Measurements from ENCODE around the gene SSX2IP. TPM values are rescaled to one million over a fixed set of nuclear protein-coding genes. Genes with fewer than 3 reads are reported as not detected.

SSX2IP gene
- total RNA-seq, 1 experiment from 2014 or later: 20.8 TPM

DNA sequence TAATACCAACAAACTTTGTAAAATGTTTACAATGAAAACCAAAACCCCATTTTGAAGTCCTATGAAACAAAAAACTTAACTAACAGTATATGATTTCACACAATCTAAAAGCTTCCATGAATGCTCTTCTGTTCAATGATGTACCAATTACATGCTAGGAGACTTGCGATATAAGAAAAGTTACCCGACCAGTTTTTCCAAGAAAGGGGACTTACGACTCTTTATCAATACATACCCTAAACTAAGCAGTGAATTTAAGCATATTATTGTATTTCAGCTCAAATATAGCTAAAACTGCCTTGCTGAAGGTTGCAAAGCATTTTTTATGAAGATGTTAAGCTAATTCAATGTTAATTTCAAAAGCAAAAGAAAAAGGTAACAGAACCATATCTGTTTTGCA lies 15.6 kb downstream of the SSX2IP start:
- no peak overlapping the region for H3K4me3 Mint-ChIP-seq
- no peak for ATAC-seq
- H3K27me3 Mint-ChIP-seq (ENCODE audit: low read depth): no peaks in the 10 kb centered on the region

DNA sequence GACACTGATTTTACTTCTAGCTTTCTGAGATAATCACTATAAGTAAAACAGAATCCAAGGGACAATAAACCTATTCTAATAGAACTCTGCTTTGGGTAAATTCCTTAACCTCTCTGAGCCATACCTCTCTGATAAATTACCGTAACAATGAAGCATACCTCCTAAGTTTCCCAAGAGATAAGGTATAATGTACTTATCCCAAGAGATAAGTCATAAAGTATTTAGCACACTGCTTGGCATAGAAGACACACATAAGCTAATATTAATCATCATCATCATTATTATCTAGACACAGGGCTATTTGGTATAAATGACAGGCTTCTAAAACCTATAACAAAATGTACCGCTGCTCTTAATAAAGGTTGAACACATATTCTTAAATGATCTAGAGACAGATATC lies 16.2 kb downstream of the SSX2IP start:
- H3K9me3 Mint-ChIP-seq: peaks cover 24% of the 10 kb centered on the region
- CTCF ChIA-PET: interaction anchor here (1.6 to 2.8 kb wide), 2 partner anchors 50 to 83 kb away, joined by 4 to 8 read pairs; no protein-coding TSS in a partner anchor
- POLR2A ChIA-PET: no interaction called here
- no peak overlapping the region; the same call in 1 of the 2 replicates for H3K27ac Mint-ChIP-seq
- ATAC-seq (no peak; the same call in 1 of the 2 replicates), DNase-seq (ENCODE audit: low spot score) (no peak)
- H3K27me3 Mint-ChIP-seq (ENCODE audit: low read depth): no peaks in the 10 kb centered on the region
- H3K4me3 Mint-ChIP-seq: no peak overlapping the region
- H3K36me3 Mint-ChIP-seq: peaks cover 26% of the 10 kb centered on the region
- H3K4me1 Mint-ChIP-seq: peaks cover 62% of the 10 kb centered on the region
- TF ChIP-seq CBFB (CRISPR knock-in tag; IDR thresholded peaks at IDR 0.05; ENCODE audit: low read depth) (no peak), ZNF317 (CRISPR knock-in tag; IDR thresholded peaks at IDR 0.05; ENCODE audit: borderline replicate concordance, low read depth) (no peak), SP1 (CRISPR knock-in tag; conservative IDR thresholded peaks at IDR 0.05) (no peak), ZNF219 (CRISPR knock-in tag; IDR thresholded peaks at IDR 0.05; ENCODE audit: borderline replicate concordance) (no peak), ELF4 (CRISPR knock-in tag; IDR thresholded peaks at IDR 0.05; ENCODE audit: low read depth) (no peak)
- TF ChIP-seq, protein P1, sequence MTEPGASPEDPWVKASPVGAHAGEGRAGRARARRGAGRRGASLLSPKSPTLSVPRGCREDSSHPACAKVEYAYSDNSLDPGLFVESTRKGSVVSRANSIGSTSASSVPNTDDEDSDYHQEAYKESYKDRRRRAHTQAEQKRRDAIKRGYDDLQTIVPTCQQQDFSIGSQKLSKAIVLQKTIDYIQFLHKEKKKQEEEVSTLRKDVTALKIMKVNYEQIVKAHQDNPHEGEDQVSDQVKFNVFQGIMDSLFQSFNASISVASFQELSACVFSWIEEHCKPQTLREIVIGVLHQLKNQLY (CRISPR knock-in tag; IDR thresholded peaks at IDR 0.05): no peak
- TF ChIP-seq, protein P2, sequence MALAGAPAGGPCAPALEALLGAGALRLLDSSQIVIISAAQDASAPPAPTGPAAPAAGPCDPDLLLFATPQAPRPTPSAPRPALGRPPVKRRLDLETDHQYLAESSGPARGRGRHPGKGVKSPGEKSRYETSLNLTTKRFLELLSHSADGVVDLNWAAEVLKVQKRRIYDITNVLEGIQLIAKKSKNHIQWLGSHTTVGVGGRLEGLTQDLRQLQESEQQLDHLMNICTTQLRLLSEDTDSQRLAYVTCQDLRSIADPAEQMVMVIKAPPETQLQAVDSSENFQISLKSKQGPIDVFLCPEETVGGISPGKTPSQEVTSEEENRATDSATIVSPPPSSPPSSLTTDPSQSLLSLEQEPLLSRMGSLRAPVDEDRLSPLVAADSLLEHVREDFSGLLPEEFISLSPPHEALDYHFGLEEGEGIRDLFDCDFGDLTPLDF (CRISPR knock-in tag; IDR thresholded peaks at IDR 0.05): no peak
- TF ChIP-seq, protein P3, sequence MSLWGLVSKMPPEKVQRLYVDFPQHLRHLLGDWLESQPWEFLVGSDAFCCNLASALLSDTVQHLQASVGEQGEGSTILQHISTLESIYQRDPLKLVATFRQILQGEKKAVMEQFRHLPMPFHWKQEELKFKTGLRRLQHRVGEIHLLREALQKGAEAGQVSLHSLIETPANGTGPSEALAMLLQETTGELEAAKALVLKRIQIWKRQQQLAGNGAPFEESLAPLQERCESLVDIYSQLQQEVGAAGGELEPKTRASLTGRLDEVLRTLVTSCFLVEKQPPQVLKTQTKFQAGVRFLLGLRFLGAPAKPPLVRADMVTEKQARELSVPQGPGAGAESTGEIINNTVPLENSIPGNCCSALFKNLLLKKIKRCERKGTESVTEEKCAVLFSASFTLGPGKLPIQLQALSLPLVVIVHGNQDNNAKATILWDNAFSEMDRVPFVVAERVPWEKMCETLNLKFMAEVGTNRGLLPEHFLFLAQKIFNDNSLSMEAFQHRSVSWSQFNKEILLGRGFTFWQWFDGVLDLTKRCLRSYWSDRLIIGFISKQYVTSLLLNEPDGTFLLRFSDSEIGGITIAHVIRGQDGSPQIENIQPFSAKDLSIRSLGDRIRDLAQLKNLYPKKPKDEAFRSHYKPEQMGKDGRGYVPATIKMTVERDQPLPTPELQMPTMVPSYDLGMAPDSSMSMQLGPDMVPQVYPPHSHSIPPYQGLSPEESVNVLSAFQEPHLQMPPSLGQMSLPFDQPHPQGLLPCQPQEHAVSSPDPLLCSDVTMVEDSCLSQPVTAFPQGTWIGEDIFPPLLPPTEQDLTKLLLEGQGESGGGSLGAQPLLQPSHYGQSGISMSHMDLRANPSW (CRISPR knock-in tag; conservative IDR thresholded peaks at IDR 0.05; ENCODE audit: low read depth): no peak
- TF ChIP-seq, protein P4, sequence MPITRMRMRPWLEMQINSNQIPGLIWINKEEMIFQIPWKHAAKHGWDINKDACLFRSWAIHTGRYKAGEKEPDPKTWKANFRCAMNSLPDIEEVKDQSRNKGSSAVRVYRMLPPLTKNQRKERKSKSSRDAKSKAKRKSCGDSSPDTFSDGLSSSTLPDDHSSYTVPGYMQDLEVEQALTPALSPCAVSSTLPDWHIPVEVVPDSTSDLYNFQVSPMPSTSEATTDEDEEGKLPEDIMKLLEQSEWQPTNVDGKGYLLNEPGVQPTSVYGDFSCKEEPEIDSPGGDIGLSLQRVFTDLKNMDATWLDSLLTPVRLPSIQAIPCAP (CRISPR knock-in tag; IDR thresholded peaks at IDR 0.05): no peak

More for the DNA sequence above, 15.6 kb downstream of the SSX2IP start:
- Mint-ChIP-seq H3K4me1 (peaks cover 67% of the 10 kb centered on the region), H3K9me3 (peaks cover 24% of the 10 kb centered on the region), H3K36me3 (peaks cover 27% of the 10 kb centered on the region), H3K27ac (peak overlapping the region; percentile 69)
- TF ChIP-seq, protein P5, sequence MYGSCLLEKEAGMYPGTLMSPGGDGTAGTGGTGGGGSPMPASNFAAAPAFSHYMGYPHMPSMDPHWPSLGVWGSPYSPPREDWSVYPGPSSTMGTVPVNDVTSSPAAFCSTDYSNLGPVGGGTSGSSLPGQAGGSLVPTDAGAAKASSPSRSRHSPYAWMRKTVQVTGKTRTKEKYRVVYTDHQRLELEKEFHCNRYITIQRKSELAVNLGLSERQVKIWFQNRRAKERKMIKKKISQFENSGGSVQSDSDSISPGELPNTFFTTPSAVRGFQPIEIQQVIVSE (CRISPR knock-in tag; IDR thresholded peaks at IDR 0.05; ENCODE audit: borderline replicate concordance): no peak
- TF ChIP-seq FOXJ3 (CRISPR knock-in tag; IDR thresholded peaks at IDR 0.05; ENCODE audit: borderline replicate concordance): no peak
- TF ChIP-seq ZNF423 (CRISPR knock-in tag; IDR thresholded peaks at IDR 0.05): no peak
- TF ChIP-seq SP1 (CRISPR knock-in tag; conservative IDR thresholded peaks at IDR 0.05): no peak
- TF ChIP-seq, protein P6, sequence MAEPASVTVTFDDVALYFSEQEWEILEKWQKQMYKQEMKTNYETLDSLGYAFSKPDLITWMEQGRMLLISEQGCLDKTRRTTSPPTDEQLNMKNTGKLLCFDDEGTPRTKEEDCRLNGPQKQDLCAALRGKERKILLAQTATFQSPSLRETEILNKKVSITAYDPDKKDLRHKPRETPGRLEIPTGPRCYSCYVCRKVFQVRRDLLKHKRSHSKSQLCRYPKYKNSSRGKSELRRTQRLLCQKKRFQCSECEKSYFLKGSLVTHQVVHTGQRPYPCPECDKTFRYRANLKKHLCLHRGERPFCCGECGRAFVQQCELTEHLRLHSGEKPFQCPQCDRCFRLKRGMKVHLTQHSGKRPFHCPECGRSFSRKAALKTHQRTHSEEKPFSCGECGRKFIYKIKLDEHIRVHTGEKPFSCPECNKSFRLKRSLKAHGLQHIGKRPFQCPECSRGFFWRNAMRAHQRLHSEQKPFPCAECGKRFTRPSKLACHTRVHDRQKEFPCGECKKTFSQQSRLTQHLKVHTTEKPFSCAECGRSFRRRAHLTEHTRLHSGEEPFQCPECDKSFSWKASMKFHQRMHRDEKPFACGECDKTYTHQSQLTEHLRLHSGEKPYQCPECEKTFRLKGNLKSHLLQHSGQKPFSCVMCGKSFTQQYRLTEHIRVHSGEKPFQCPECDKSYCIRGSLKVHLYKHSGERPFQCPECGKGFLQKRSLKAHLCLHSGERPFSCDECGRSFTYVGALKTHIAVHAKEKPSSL (CRISPR knock-in tag; conservative IDR thresholded peaks at IDR 0.05): no peak
- TF ChIP-seq, protein P7, sequence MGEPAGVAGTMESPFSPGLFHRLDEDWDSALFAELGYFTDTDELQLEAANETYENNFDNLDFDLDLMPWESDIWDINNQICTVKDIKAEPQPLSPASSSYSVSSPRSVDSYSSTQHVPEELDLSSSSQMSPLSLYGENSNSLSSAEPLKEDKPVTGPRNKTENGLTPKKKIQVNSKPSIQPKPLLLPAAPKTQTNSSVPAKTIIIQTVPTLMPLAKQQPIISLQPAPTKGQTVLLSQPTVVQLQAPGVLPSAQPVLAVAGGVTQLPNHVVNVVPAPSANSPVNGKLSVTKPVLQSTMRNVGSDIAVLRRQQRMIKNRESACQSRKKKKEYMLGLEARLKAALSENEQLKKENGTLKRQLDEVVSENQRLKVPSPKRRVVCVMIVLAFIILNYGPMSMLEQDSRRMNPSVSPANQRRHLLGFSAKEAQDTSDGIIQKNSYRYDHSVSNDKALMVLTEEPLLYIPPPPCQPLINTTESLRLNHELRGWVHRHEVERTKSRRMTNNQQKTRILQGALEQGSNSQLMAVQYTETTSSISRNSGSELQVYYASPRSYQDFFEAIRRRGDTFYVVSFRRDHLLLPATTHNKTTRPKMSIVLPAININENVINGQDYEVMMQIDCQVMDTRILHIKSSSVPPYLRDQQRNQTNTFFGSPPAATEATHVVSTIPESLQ (CRISPR knock-in tag; IDR thresholded peaks at IDR 0.05): no peak
- TF ChIP-seq GABPB1 (CRISPR knock-in tag; IDR thresholded peaks at IDR 0.05): no peak
- no peak for TF ChIP-seq GTF2I (CRISPR knock-in tag; conservative IDR thresholded peaks at IDR 0.05)
- no peak for TF ChIP-seq NFE2L1 (CRISPR knock-in tag; IDR thresholded peaks at IDR 0.05)
- TF ChIP-seq EMX1 (CRISPR knock-in tag; IDR thresholded peaks at IDR 0.05): no peak
- TF ChIP-seq, protein P8, sequence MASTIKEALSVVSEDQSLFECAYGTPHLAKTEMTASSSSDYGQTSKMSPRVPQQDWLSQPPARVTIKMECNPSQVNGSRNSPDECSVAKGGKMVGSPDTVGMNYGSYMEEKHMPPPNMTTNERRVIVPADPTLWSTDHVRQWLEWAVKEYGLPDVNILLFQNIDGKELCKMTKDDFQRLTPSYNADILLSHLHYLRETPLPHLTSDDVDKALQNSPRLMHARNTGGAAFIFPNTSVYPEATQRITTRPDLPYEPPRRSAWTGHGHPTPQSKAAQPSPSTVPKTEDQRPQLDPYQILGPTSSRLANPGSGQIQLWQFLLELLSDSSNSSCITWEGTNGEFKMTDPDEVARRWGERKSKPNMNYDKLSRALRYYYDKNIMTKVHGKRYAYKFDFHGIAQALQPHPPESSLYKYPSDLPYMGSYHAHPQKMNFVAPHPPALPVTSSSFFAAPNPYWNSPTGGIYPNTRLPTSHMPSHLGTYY (CRISPR knock-in tag; IDR thresholded peaks at IDR 0.05): no peak
- no peak for TF ChIP-seq CREM (CRISPR knock-in tag; IDR thresholded peaks at IDR 0.05)
- no peak for TF ChIP-seq ZNF416 (CRISPR knock-in tag; IDR thresholded peaks at IDR 0.05)
- TF ChIP-seq ESRRA (CRISPR knock-in tag; IDR thresholded peaks at IDR 0.05; ENCODE audit: borderline replicate concordance): no peak
- TF ChIP-seq GRHL2 (CRISPR knock-in tag; IDR thresholded peaks at IDR 0.05; ENCODE audit: insufficient replicate concordance, severe bottlenecking): no peak
- POLR2A ChIA-PET: no interaction called here
- DNase-seq (ENCODE audit: low spot score): no peak
- CTCF ChIA-PET: interaction anchor here (1.5 to 2.8 kb wide), 2 partner anchors 50 to 79 kb away, joined by 3 to 22 read pairs; no protein-coding TSS in a partner anchor
